Calu3 (cell line): ENCODE measurements around the gene FKBP7. TPM values are rescaled to one million over a fixed set of nuclear protein-coding genes. Genes with fewer than 3 reads are reported as not detected.

Source experiments
- BruUV-seq: library from RNA; stranded (reverse); fragments of 400-500 nt; replicated peaks from 2 replicates; lab custom pipeline; 2021; lab: Mats Ljungman, UMichigan
- CTCF ChIA-PET: fragments of 300-600 bp; sonication (Branson Sonifier 250); formaldehyde crosslinking; loops from one replicate; lab custom pipeline; 2022; ENCODE audit warnings: antibody characterized with exemption; lab: Charles Lee
- DNase-seq: peaks from one replicate; pipeline ENCODE4 v3.0.0; 2022
- H3K27ac Mint-ChIP-seq: one replicate; pipeline ENCODE4 v1.8.0; 2022; ENCODE audit warnings: mixed read lengths; ENCODE audit not compliant: unreplicated experiment
- H3K27me3 Mint-ChIP-seq: one replicate; pipeline ENCODE4 v1.8.0; 2022; ENCODE audit warnings: mixed read lengths; ENCODE audit not compliant: unreplicated experiment
- H3K36me3 Mint-ChIP-seq: one replicate; pipeline ENCODE4 v1.8.0; 2022; ENCODE audit warnings: mild to moderate bottlenecking, moderate library complexity, mixed read lengths; ENCODE audit not compliant: insufficient read depth, unreplicated experiment
- H3K4me1 Mint-ChIP-seq: one replicate; pipeline ENCODE4 v1.8.0; 2022; ENCODE audit warnings: mild to moderate bottlenecking, low read depth, mixed read lengths; ENCODE audit not compliant: unreplicated experiment
- H3K4me3 Mint-ChIP-seq: one replicate; pipeline ENCODE4 v1.8.0; 2022; ENCODE audit warnings: mild to moderate bottlenecking, low read depth, moderate library complexity, mixed read lengths; ENCODE audit not compliant: unreplicated experiment
- H3K9me3 Mint-ChIP-seq: one replicate; pipeline ENCODE4 v1.8.0; 2022; ENCODE audit warnings: low read depth, mixed read lengths; ENCODE audit not compliant: unreplicated experiment
- CTCF ChIP-seq: fragments of 200-600 bp; IDR thresholded peaks from one replicate; pipeline ENCODE4 v1.8.0; 2022; ENCODE audit warnings: antibody characterized with exemption; ENCODE audit not compliant: unreplicated experiment
- intact Hi-C: fragments of 100-400 bp; cut with micrococcal nuclease; formaldehyde crosslinking; loops from one replicate; pipeline ENCODE4 v1.10.0; 2022; ENCODE audit not compliant: unreplicated experiment
- total RNA-seq: library from RNA; stranded (reverse); gene quantifications from 2 replicates; pipeline ENCODE4 v1.2.3, GENCODE V29; 2022

The FKBP7 gene
- total RNA-seq, 1 experiment from 2014 or later = 8.9 TPM

- H3K36me3 Mint-ChIP-seq = peaks cover 18% of the 10 kb centered on the region
- no peak for TF ChIP-seq CTCF
- H3K27ac Mint-ChIP-seq = no peak overlapping the region
- intact Hi-C loops = no loop called here
- H3K9me3 Mint-ChIP-seq = no peaks in the 10 kb centered on the region
- BruUV-seq = no TSS peak
- H3K27me3 Mint-ChIP-seq = no peaks in the 10 kb centered on the region
- H3K4me3 Mint-ChIP-seq = no peak overlapping the region
- no peak for DNase-seq
- H3K4me1 Mint-ChIP-seq = no peaks in the 10 kb centered on the region
- CTCF ChIA-PET = no interaction called here
Measured at GRCh38 chr2:178502751-178503150, 24.4 kb upstream of the FKBP7 start.

GRCh38 chr2:178499640-178500039 lies 21.2 kb upstream of the FKBP7 start:
- Mint-ChIP-seq H3K9me3 (no peaks in the 10 kb centered on the region), H3K36me3 (peaks cover 27% of the 10 kb centered on the region)
- intact Hi-C loops = no loop called here

DNA sequence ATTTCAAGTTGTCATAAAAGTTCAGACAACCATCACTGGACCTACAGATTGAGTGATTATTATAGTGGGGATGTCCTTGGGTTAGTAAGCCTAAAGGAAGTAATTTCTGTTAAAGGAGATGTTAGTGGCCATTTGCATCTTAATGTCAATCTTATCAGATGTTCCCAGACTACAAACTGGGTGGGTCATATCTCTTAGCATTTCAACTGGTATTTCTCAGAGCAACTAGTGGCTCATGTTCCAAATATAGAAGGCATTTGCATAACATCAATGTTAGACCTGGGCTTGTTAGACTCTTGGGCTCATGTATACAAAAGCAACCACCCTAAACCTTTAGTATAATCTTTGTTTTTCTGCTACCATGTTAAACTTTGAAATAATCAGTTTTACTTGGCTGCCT lies 19.7 kb upstream of the FKBP7 start:
- Mint-ChIP-seq H3K36me3 (peaks cover 29% of the 10 kb centered on the region), H3K9me3 (no peaks in the 10 kb centered on the region), H3K4me1 (no peaks in the 10 kb centered on the region), H3K4me3 (no peak overlapping the region), H3K27me3 (no peaks in the 10 kb centered on the region), H3K27ac (no peak overlapping the region)
- no TSS peak for BruUV-seq
- CTCF ChIA-PET = no interaction called here
- intact Hi-C loops = no loop called here
- no peak for TF ChIP-seq CTCF
- no peak for DNase-seq

More at GRCh38 chr2:178499640-178500039, 21.2 kb upstream of the FKBP7 start:
- TF ChIP-seq CTCF = no peak
- no peak overlapping the region for H3K4me3 Mint-ChIP-seq
- no peak for DNase-seq
- no peak overlapping the region for H3K27ac Mint-ChIP-seq
- H3K4me1 Mint-ChIP-seq = no peaks in the 10 kb centered on the region
- H3K27me3 Mint-ChIP-seq = no peaks in the 10 kb centered on the region
- no TSS peak for BruUV-seq
- CTCF ChIA-PET = no interaction called here

DNA sequence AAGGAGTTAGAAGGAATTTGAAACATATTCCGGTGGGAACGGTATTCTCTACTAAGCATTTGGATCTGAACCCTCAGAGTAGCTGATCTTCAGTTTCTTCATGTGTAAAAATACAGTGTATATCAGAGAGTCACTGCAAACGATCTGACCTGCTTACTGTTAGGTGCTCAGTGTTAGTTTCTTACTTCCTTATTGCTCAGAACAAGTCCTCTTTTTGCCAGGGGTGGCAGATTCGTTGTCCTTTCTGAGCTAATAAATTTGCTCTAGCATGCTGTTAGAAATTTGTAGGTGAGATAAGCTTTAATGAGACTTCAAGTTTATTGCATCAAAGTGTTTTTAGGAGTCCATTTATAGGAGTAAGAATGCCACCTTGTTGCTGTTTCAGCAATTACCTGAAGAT lies 17.6 kb upstream of the FKBP7 start:
- Mint-ChIP-seq H3K36me3 (peaks cover 22% of the 10 kb centered on the region), H3K9me3 (no peaks in the 10 kb centered on the region), H3K4me1 (no peaks in the 10 kb centered on the region), H3K27ac (no peak overlapping the region), H3K27me3 (no peaks in the 10 kb centered on the region), H3K4me3 (no peak overlapping the region)
- DNase-seq = no peak
- no TSS peak for BruUV-seq
- CTCF ChIA-PET = no interaction called here
- TF ChIP-seq CTCF = no peak
- intact Hi-C loops = no loop called here

- TF ChIP-seq CTCF = no peak
- Mint-ChIP-seq H3K9me3 (no peaks in the 10 kb centered on the region), H3K27ac (no peak overlapping the region), H3K4me1 (no peaks in the 10 kb centered on the region), H3K4me3 (no peak overlapping the region), H3K27me3 (no peaks in the 10 kb centered on the region), H3K36me3 (peaks cover 26% of the 10 kb centered on the region)
- DNase-seq = no peak
- CTCF ChIA-PET = no interaction called here
- BruUV-seq = no TSS peak
- intact Hi-C loops = no loop called here
Measured at GRCh38 chr2:178491612-178492011, 13.2 kb upstream of the FKBP7 start.
